MM.1S (cell line): ENCODE data around the gene VGLL4.

Source experiments
- DNase-seq: peaks from one replicate; pipeline ENCODE4 v3.0.0-alpha.2; 2015
- H2AFZ ChIP-seq: fragments of 300-600 bp; sonication (generic); 2 replicates; pipeline ENCODE4 v1.6.0; 2016; ENCODE audit warnings: antibody characterized with exemption, low read length
- H3F3A ChIP-seq: fragments of 300-600 bp; sonication (generic); 2 replicates; pipeline ENCODE4 v1.6.1; 2016; ENCODE audit warnings: mild to moderate bottlenecking, antibody characterized with exemption, low read length, moderate library complexity, mixed read lengths; ENCODE audit not compliant: insufficient read depth
- H3K27ac ChIP-seq: fragments of 300-600 bp; sonication (generic); 2 replicates; pipeline ENCODE4 v1.5.1; 2016; ENCODE audit warnings: mild to moderate bottlenecking, low read length
- H3K27me3 ChIP-seq: fragments of 300-600 bp; sonication (generic); replicated peaks from 2 replicates; pipeline ENCODE4 v1.6.0; 2016; ENCODE audit warnings: low read length; ENCODE audit not compliant: insufficient read depth
- H3K36me3 ChIP-seq: fragments of 300-600 bp; sonication (generic); replicated peaks from 2 replicates; pipeline ENCODE4 v1.6.1; 2016; ENCODE audit warnings: mild to moderate bottlenecking, low read length, mixed read lengths; ENCODE audit not compliant: insufficient read depth
- H3K4me1 ChIP-seq: fragments of 300-600 bp; sonication (generic); 2 replicates; pipeline ENCODE4 v1.6.1; 2016; ENCODE audit warnings: low read length, mixed read lengths
- H3K4me2 ChIP-seq: fragments of 300-600 bp; sonication (generic); 2 replicates; pipeline ENCODE4 v1.6.0; 2016; ENCODE audit warnings: low read depth, low read length
- H3K4me3 ChIP-seq: fragments of 300-600 bp; sonication (generic); 2 replicates; pipeline ENCODE4 v1.5.1; 2016; ENCODE audit warnings: low read length, mixed read lengths
- H3K79me2 ChIP-seq: fragments of 300-600 bp; sonication (generic); 2 replicates; pipeline ENCODE4 v1.6.1; 2016; ENCODE audit warnings: mixed run types, low read length, mixed read lengths
- H3K9ac ChIP-seq: fragments of 300-600 bp; sonication (generic); 2 replicates; pipeline ENCODE4 v1.6.1; 2016; ENCODE audit warnings: low read length, mixed read lengths
- H3K9me2 ChIP-seq: fragments of 300-600 bp; sonication (generic); replicated peaks from 2 replicates; pipeline ENCODE4 v1.6.1; 2016; ENCODE audit warnings: mild to moderate bottlenecking, low read length, mixed read lengths; ENCODE audit not compliant: insufficient read depth
- H3K9me3 ChIP-seq: fragments of 300-600 bp; sonication (generic); replicated peaks from 2 replicates; pipeline ENCODE4 v1.6.1; 2016; ENCODE audit warnings: mild to moderate bottlenecking, low read length, mixed read lengths; ENCODE audit not compliant: insufficient read depth
- H4K20me1 ChIP-seq: fragments of 300-600 bp; sonication (generic); 2 replicates; pipeline ENCODE4 v1.6.1; 2016; ENCODE audit warnings: mild to moderate bottlenecking, low read length, moderate library complexity, mixed read lengths; ENCODE audit not compliant: insufficient read depth
- EZH2 ChIP-seq: fragments of 300-600 bp; sonication (generic); optimal IDR thresholded peaks from 2 replicates; pipeline ENCODE3; 2017; ENCODE audit warnings: low read depth, mild to moderate bottlenecking, antibody characterized with exemption, low read length, mixed read lengths
- EZH2phosphoT487 ChIP-seq: fragments of 300-600 bp; sonication (generic); IDR thresholded peaks from 2 replicates; pipeline ENCODE4 v1.6.1; 2018; ENCODE audit warnings: antibody characterized with exemption, low read length
- TF ChIP-seq, protein P1 (sequence below): fragments of 300-600 bp; sonication (generic); IDR thresholded peaks from 2 replicates; pipeline ENCODE4 v1.5.1; 2016; ENCODE audit warnings: antibody characterized with exemption, low read length, mixed read lengths

The VGLL4 gene

DNA sequence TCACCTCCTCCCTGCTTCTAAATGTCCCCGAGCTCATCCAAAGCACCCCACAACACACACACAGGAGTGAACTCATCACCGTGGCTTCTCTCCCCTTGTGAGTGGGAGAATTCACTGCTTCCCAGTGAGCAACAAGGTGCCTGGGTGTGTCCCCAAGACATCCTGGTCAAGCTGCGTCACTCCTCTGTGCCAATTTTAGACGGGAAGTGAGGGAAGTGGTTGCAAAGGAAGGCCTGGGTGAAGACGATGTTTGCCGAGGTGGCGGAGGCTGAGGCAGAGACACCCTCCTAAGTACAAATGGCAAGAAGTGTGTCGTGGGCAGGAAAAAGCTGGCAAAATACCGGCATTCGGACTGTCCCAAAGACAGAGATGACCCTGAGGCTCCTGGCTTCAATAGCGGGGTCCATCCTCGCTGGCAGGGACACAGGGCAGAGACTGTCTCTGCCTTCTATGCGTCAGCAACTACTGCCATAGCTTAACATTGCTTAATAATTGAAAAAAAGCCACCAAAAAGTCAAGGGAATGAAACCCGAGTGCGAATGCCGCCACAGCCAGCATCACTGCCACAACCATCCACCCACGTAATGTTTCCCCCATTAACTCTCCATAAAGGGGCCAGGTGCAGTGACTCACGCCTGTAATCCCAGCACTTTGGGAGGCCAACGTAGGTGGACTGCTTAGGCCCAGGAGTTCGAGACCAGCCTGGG, 72.8 kb downstream of the VGLL4 start:
- Histone ChIP-seq H2AFZ (no peak overlapping the region), H3K4me3 (no peak overlapping the region), H3K4me1 (no peaks in the 10 kb centered on the region), H3K79me2 (peaks cover 38% of the 10 kb centered on the region; the same call in 1 of the 2 replicates), H3K9ac (no peak overlapping the region), H3K27me3 (no peaks in the 10 kb centered on the region), H3K9me2 (no peaks in the 10 kb centered on the region), H3K36me3 (no peaks in the 10 kb centered on the region; the same call in 1 of the 2 replicates), H3K27ac (no peak overlapping the region), H3K9me3 (no peaks in the 10 kb centered on the region), H3K4me2 (no peak overlapping the region), H3F3A (no peaks in the 10 kb centered on the region), H4K20me1 (0 out of 2 replicates have a peak, but pooled peaks cover 4% of the 10 kb centered on the region)
- no peak for DNase-seq
- TF ChIP-seq EZH2 (no peak), EZH2phosphoT487 (no peak)
- TF ChIP-seq, protein P1, sequence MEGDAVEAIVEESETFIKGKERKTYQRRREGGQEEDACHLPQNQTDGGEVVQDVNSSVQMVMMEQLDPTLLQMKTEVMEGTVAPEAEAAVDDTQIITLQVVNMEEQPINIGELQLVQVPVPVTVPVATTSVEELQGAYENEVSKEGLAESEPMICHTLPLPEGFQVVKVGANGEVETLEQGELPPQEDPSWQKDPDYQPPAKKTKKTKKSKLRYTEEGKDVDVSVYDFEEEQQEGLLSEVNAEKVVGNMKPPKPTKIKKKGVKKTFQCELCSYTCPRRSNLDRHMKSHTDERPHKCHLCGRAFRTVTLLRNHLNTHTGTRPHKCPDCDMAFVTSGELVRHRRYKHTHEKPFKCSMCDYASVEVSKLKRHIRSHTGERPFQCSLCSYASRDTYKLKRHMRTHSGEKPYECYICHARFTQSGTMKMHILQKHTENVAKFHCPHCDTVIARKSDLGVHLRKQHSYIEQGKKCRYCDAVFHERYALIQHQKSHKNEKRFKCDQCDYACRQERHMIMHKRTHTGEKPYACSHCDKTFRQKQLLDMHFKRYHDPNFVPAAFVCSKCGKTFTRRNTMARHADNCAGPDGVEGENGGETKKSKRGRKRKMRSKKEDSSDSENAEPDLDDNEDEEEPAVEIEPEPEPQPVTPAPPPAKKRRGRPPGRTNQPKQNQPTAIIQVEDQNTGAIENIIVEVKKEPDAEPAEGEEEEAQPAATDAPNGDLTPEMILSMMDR = no peak

DNA sequence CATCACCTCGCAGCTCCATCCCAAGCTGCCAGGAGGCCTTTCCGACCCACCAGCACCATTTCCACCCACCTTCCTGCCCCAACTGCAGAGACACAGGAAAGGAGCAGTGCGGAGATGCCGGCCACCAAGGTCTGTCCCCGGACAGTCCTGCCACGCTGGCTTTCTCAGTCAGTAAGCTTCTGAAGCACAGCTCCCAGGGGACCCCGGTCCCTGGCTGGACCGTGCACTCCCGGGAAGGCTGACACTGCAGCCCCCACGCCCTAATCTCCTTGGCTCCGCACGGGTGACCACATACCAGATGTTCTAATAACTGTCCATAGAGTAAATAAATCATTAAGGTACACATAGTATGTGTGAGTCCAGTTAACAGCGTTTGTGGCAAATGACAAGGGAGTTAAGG, 73.5 kb downstream of the VGLL4 start:
- H3K9ac ChIP-seq = no peak overlapping the region
- no peaks in the 10 kb centered on the region for H3K9me2 ChIP-seq
- no peaks in the 10 kb centered on the region for H3F3A ChIP-seq
- H3K27ac ChIP-seq = no peak overlapping the region
- 0 out of 2 replicates have a peak, but pooled peaks cover 4% of the 10 kb centered on the region for H4K20me1 ChIP-seq
- DNase-seq = no peak
- no peaks in the 10 kb centered on the region for H3K4me1 ChIP-seq
- no peaks in the 10 kb centered on the region; the same call in 1 of the 2 replicates for H3K36me3 ChIP-seq
- H3K27me3 ChIP-seq = no peaks in the 10 kb centered on the region
- H2AFZ ChIP-seq = no peak overlapping the region
- no peaks in the 10 kb centered on the region for H3K9me3 ChIP-seq
- H3K4me3 ChIP-seq = no peak overlapping the region
- peaks cover 38% of the 10 kb centered on the region; the same call in 1 of the 2 replicates for H3K79me2 ChIP-seq
- H3K4me2 ChIP-seq = no peak overlapping the region
- TF ChIP-seq, protein P1 = no peak

DNA sequence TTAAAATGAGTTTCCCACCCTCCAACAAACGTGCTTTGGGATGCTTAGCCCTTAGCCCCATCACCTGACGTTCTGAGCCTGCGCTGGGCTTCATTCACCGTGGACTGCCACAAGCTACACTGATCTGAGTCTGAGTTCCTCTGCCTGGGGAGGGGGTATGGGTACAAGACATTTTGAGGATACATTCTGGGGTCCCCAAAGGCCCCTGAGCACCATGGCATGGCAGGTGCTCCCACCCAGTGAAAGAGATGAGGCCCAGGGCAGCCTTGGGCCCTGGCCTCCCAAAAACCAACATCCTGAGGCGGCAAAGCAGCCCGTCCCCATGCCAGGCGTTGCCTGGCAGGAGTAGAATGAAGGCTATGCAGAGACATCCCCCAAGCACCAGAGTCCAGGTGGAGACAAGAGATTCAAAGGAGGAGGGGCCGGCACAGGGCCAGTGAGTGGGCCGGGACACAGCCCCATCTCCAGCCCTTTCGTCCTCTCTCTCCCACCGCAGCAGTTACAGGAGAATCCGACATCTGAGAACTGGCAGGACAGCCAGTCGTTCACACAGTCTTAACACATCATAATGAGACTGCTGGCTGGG, 74.5 kb downstream of the VGLL4 start:
- Histone ChIP-seq H3K27ac (no peak overlapping the region), H3K4me3 (no peak overlapping the region)
- TF ChIP-seq EZH2 (no peak), EZH2phosphoT487 (no peak)
- TF ChIP-seq, protein P1 = no peak

More for the DNA sequence above, 74.5 kb downstream of the VGLL4 start:
- Histone ChIP-seq H3K9ac (no peak overlapping the region), H3K27me3 (no peaks in the 10 kb centered on the region), H4K20me1 (0 out of 2 replicates have a peak, but pooled peaks cover 4% of the 10 kb centered on the region), H3K4me2 (no peak overlapping the region), H3K9me3 (no peaks in the 10 kb centered on the region), H3K36me3 (no peaks in the 10 kb centered on the region), H2AFZ (no peak overlapping the region), H3K79me2 (peaks cover 38% of the 10 kb centered on the region; the same call in 1 of the 2 replicates), H3K9me2 (no peaks in the 10 kb centered on the region), H3K4me1 (no peaks in the 10 kb centered on the region), H3F3A (no peaks in the 10 kb centered on the region)
- DNase-seq = no peak
